Activated B cell treated with CpG ODN at 0.5 μM for 24 hours (primary cell): ENCODE measurements around the gene HKDC1. TPM values are rescaled to one million over a fixed set of nuclear protein-coding genes. Genes with fewer than 3 reads are reported as not detected.

Source experiments
- ATAC-seq: fragments of 200-7000 bp; cut with Tn5 transposase; one replicate; pipeline ENCODE4 v1.10.0; 2021; ENCODE audit warnings: low read depth, mild to moderate bottlenecking, moderate library complexity
- CTCF ChIA-PET: fragments of 350-600 bp; sonication (Branson Sonifier 250); formaldehyde crosslinking; loops from one replicate; lab custom pipeline; 2021; ENCODE audit warnings: antibody characterized with exemption; lab: Charles Lee
- POLR2A ChIA-PET: fragments of 350-600 bp; sonication (Branson Sonifier 250); formaldehyde crosslinking; loops from one replicate; lab custom pipeline; 2021; ENCODE audit warnings: antibody characterized with exemption; lab: Charles Lee
- DNase-seq: peaks from one replicate; pipeline ENCODE4 v3.0.0; 2022
- H3K27ac Mint-ChIP-seq: one replicate; pipeline ENCODE4 v1.8.0; 2020; ENCODE audit warnings: mixed read lengths
- H3K27me3 Mint-ChIP-seq: one replicate; pipeline ENCODE4 v1.8.0; 2021; ENCODE audit warnings: mixed read lengths
- H3K36me3 Mint-ChIP-seq: one replicate; pipeline ENCODE4 v1.8.0; 2021; ENCODE audit warnings: low read depth, mixed read lengths
- H3K4me1 Mint-ChIP-seq: one replicate; pipeline ENCODE4 v1.8.0; 2021; ENCODE audit warnings: mixed read lengths
- H3K4me3 Mint-ChIP-seq: one replicate; pipeline ENCODE4 v1.8.0; 2020; ENCODE audit warnings: mild to moderate bottlenecking, mixed read lengths
- H3K9me3 Mint-ChIP-seq: one replicate; pipeline ENCODE4 v1.8.0; 2020; ENCODE audit warnings: mixed read lengths
- intact Hi-C: fragments of 100-400 bp; cut with micrococcal nuclease; formaldehyde crosslinking; loops from one replicate; pipeline ENCODE4 v1.15.1; 2024
- total RNA-seq: library from RNA; stranded (reverse); gene quantifications from 2 replicates; pipeline ENCODE4 v1.2.3, GENCODE V29; 2022
- TF ChIP-seq, protein P1 (sequence below): fragments of 200-600 bp; IDR thresholded peaks from one replicate; pipeline ENCODE4 v1.8.0; 2022; ENCODE audit warnings: antibody characterized with exemption, mild to moderate bottlenecking

Gene HKDC1
- total RNA-seq, 1 donor from 2014 or later: not detected

DNA sequence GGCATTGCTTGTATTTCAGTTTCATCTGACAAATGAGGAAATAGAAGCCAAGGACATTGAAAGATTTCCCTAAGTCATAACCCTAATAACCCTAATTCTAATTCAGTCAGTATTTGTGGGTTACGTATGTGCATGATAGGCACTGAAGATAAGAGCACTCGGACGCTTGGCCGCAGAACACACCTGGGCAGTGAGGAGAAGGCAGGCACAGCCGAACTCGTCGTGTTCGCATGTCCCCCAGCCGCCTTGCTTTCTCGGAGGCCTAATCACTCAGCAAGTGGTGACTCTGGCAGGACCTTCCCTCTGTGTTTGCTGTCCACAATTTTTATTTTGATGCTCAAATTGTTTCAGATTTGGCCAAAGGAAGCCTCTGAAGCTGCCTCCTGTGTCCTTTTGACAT is 23.7 kb downstream of the HKDC1 start:
- TF ChIP-seq, protein P1, sequence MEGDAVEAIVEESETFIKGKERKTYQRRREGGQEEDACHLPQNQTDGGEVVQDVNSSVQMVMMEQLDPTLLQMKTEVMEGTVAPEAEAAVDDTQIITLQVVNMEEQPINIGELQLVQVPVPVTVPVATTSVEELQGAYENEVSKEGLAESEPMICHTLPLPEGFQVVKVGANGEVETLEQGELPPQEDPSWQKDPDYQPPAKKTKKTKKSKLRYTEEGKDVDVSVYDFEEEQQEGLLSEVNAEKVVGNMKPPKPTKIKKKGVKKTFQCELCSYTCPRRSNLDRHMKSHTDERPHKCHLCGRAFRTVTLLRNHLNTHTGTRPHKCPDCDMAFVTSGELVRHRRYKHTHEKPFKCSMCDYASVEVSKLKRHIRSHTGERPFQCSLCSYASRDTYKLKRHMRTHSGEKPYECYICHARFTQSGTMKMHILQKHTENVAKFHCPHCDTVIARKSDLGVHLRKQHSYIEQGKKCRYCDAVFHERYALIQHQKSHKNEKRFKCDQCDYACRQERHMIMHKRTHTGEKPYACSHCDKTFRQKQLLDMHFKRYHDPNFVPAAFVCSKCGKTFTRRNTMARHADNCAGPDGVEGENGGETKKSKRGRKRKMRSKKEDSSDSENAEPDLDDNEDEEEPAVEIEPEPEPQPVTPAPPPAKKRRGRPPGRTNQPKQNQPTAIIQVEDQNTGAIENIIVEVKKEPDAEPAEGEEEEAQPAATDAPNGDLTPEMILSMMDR: no peak
- no peak for ATAC-seq
- intact Hi-C loops: no loop called here
- ChIA-PET CTCF (interaction anchor here (1.6 kb wide), 1 partner anchor 149 kb away, joined by 5 read pairs; no protein-coding TSS in a partner anchor), POLR2A (no interaction called here)
- Mint-ChIP-seq H3K4me3 (no peak overlapping the region), H3K36me3 (no peaks in the 10 kb centered on the region), H3K4me1 (no peaks in the 10 kb centered on the region), H3K27me3 (no peaks in the 10 kb centered on the region), H3K27ac (no peak overlapping the region), H3K9me3 (no peaks in the 10 kb centered on the region)
- no peak for DNase-seq

DNA sequence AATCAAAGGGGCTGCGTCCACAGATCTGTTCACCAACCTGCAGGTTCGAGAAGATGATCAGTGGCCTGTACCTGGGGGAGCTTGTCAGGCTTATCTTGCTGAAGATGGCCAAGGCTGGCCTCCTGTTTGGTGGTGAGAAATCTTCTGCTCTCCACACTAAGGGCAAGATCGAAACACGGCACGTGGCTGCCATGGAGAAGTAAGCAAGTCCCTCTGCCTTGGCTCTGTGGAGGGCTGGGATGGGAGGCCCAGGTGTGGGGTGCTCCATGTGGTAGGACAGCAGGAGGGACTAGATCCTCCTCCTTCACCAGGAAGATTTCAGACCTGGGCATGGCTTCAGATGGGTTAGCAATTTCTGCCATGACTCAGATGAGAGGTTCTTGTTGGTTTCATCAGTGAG is 25.9 kb downstream of the HKDC1 start:
- no peak for DNase-seq
- POLR2A ChIA-PET: no interaction called here
- CTCF ChIA-PET: no interaction called here

DNA sequence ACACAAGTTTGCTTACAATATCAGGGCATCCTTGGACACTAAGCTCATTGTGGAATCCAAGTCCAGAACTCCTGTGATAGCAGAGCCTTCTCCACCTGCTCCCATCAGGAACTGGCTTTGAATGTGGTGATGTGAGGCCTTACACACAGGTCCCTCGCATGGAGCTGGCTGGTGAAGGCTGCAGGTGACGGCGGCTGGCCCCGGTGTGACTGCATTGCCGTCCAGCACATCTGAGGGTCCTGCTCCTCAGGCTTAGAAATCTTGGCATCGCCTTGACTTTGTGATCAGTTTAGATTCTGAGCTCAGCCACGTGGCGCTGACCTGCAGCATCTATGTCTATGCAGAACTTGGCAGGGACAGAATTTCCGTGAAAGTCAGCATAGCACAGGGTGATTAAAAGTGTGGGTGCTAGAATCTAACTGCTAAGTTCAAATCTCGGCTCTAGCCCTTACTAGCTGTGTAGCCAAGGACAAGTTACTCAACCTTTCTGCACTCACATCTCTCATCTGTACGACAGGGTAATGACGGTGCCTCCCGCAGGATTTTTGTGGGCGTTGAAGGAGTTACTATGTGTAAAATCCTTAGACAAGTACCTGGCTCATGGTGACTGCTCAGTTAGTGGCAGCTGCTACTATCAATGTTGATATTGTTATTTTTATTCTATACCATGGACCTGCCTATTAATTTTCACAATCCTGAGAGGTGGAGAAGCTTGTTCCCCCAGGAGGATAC is 26.6 kb downstream of the HKDC1 start:
- no peak overlapping the region for H3K4me3 Mint-ChIP-seq
- ATAC-seq: no peak
- TF ChIP-seq, protein P1: no peak

More for the DNA sequence above, 25.9 kb downstream of the HKDC1 start:
- Mint-ChIP-seq H3K4me1 (no peaks in the 10 kb centered on the region), H3K27ac (no peak overlapping the region), H3K4me3 (no peak overlapping the region), H3K27me3 (no peaks in the 10 kb centered on the region), H3K9me3 (no peaks in the 10 kb centered on the region), H3K36me3 (no peaks in the 10 kb centered on the region)
- no peak for ATAC-seq
- TF ChIP-seq, protein P1: no peak
- intact Hi-C loops: no loop called here

DNA sequence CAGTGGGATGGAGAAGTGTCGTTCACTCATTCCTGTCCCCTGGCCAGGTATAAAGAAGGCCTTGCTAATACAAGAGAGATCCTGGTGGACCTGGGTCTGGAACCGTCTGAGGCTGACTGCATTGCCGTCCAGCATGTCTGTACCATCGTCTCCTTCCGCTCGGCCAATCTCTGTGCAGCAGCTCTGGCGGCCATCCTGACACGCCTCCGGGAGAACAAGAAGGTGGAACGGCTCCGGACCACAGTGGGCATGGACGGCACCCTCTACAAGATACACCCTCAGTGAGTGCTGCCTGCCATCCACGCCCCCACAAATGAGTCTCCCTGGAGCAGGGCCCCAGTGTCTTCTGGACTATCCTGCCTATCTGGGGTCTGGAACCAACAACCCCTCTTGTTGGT is 27.2 kb downstream of the HKDC1 start:
- H3K27me3 Mint-ChIP-seq: no peaks in the 10 kb centered on the region
- no peak overlapping the region for H3K27ac Mint-ChIP-seq
- H3K36me3 Mint-ChIP-seq: no peaks in the 10 kb centered on the region
- H3K4me3 Mint-ChIP-seq: no peak overlapping the region
- intact Hi-C loops: no loop called here
- ATAC-seq (no peak), DNase-seq (no peak)
- no peaks in the 10 kb centered on the region for H3K4me1 Mint-ChIP-seq
- POLR2A ChIA-PET: no interaction called here
- TF ChIP-seq, protein P1: no peak
- no peaks in the 10 kb centered on the region for H3K9me3 Mint-ChIP-seq
- CTCF ChIA-PET: no interaction called here

More for the DNA sequence above, 26.6 kb downstream of the HKDC1 start:
- Mint-ChIP-seq H3K4me1 (no peaks in the 10 kb centered on the region), H3K27ac (no peak overlapping the region), H3K9me3 (no peaks in the 10 kb centered on the region), H3K27me3 (no peaks in the 10 kb centered on the region), H3K36me3 (no peaks in the 10 kb centered on the region)
- ChIA-PET CTCF (no interaction called here), POLR2A (no interaction called here)
- DNase-seq: no peak
- intact Hi-C loops: no loop called here

DNA sequence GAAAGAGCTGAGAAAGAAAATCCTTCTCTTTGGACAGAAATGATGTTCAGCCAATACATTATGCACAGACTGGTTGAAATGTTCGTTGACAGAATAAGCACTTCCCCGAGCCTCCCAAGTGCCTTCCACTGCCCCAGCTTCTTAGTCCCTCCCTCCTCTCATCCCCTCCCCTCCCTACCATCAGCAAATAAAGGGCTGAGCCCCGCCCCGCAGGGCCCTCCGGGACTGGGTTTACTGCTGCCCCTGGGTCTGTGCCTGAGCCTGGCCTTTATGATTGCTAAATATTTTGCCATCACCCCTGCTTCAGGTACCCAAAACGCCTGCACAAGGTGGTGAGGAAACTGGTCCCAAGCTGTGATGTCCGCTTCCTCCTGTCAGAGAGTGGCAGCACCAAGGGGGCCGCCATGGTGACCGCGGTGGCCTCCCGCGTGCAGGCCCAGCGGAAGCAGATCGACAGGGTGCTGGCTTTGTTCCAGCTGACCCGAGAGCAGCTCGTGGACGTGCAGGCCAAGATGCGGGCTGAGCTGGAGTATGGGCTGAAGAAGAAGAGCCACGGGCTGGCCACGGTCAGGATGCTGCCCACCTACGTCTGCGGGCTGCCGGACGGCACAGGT is 28.1 kb downstream of the HKDC1 start:
- POLR2A ChIA-PET: no interaction called here
- Mint-ChIP-seq H3K27me3 (no peaks in the 10 kb centered on the region), H3K36me3 (no peaks in the 10 kb centered on the region), H3K27ac (no peak overlapping the region), H3K4me1 (no peaks in the 10 kb centered on the region), H3K4me3 (no peak overlapping the region), H3K9me3 (no peaks in the 10 kb centered on the region)
- intact Hi-C loops: no loop called here
- TF ChIP-seq, protein P1: no peak
- ATAC-seq: no peak
- no peak for DNase-seq
- CTCF ChIA-PET: no interaction called here
